Cardiac muscle cell (in vitro differentiated cells and primary cell): ENCODE data around the gene NYNRIN. TPM values are rescaled to one million over a fixed set of nuclear protein-coding genes. Genes with fewer than 3 reads are reported as not detected.
A peak's percentile ranks its signal among the peaks of the same experiment; 100 is the strongest.

ENCODE experiments used
- DNase-seq, 2 donors: peaks; one replicate each; pipeline versions ENCODE4 v3.0.0 to v3.0.0-alpha.2; 2010 to 2017; ENCODE audit warnings: low read depth in 1 of 2, low spot score in 1 of 2
- H3K27ac ChIP-seq: fragments of 200-600 bp; sonication (generic); 2 replicates; pipeline ENCODE4 v1.5.1; 2016
- H3K27me3 ChIP-seq: fragments of 200-600 bp; sonication (generic); 2 replicates; pipeline ENCODE4 v1.6.0; 2016; ENCODE audit warnings: control low read depth
- H3K36me3 ChIP-seq: fragments of 200-600 bp; sonication (generic); 2 replicates; pipeline ENCODE4 v1.5.1; 2016; ENCODE audit warnings: control low read depth
- H3K4me1 ChIP-seq: fragments of 200-600 bp; sonication (generic); 2 replicates; pipeline ENCODE4 v1.8.1; 2017; ENCODE audit warnings: low read depth, mild to moderate bottlenecking, mixed run types
- H3K4me3 ChIP-seq: fragments of 200-600 bp; sonication (generic); 2 replicates; pipeline ENCODE4 v1.5.1; 2016; ENCODE audit warnings: mild to moderate bottlenecking
- H3K9me3 ChIP-seq: fragments of 200-600 bp; sonication (generic); 2 replicates; pipeline ENCODE4 v1.5.1; 2017; ENCODE audit warnings: low read depth, mild to moderate bottlenecking, control low read depth
- polyA plus RNA-seq: library from polyadenylated mRNA; unstranded; fragments of >200 nt; fragmentation: Nextera tagmentation; extraction: Ambion mirVana; gene quantifications from 2 replicates; pipeline ENCODE4 v1.2.1, GENCODE V29; 2016
- total RNA-seq: library from RNA; depleted of rRNA; stranded (reverse); fragments of >200 nt; gene quantifications from 2 replicates; pipeline ENCODE4 v1.2.3, GENCODE V29; 2016
- TF ChIP-seq, protein P1 (sequence below): IDR thresholded peaks from 2 replicates; pipeline ENCODE4 v1.5.1; 2012; ENCODE audit warnings: low read depth, mild to moderate bottlenecking, low read length

NYNRIN gene
- total and polyA plus RNA-seq, 2 experiments from 2014 or later, result 21.3 to 56.2 TPM

DNA sequence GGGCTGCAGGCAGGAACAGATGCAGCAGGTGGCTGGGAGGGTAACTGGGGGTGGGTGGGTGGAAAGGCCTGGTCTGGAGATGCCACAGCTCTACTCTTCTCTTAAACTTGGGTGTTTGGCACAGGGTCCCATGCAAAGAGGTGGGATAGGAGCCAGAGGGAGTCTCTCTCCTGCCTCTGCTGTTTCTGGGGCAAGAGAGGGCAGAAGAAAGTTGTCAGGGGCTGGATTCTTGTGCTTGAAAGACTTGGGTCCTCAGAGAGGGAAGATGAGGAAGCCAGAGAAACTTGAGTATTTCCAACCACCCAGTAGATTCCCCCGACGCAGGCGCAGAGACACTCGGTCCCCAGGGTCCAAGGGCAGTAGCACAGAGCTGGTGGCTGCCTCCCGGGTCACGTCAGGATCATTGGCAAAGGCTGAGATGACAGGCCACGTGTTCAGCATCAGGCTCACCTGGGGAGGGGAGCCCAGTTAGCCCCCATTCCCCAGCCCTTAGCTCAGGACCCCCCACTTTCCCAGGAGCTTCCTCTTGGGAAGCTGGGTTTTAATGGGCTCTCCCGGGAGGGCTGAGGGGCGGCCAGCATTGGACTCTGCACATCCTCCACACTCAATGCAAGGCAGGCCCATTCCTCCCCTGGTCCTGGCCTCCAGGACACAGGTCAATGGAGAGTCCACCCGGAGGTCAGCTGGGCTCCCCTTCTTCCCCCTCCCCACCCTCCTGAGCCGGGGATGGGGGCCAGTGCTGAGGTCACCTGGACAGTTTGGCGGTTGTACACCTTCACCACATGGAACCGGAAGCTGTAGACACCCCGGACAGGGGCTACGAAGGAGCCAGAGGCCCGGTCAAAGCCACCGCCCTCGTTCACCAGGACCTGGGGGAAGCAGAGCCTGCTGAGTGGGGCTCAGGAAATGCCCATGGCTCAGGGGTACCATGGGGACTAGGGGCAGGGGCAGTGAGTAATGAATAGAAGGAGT is 29.0 kb downstream of the NYNRIN start:
- H3K4me3 ChIP-seq, result no peak overlapping the region
- no peak for DNase-seq
- no peaks in the 10 kb centered on the region for H3K27me3 ChIP-seq
- peaks cover 4% of the 10 kb centered on the region for H3K36me3 ChIP-seq
- no peaks in the 10 kb centered on the region for H3K9me3 ChIP-seq
- TF ChIP-seq, protein P1, sequence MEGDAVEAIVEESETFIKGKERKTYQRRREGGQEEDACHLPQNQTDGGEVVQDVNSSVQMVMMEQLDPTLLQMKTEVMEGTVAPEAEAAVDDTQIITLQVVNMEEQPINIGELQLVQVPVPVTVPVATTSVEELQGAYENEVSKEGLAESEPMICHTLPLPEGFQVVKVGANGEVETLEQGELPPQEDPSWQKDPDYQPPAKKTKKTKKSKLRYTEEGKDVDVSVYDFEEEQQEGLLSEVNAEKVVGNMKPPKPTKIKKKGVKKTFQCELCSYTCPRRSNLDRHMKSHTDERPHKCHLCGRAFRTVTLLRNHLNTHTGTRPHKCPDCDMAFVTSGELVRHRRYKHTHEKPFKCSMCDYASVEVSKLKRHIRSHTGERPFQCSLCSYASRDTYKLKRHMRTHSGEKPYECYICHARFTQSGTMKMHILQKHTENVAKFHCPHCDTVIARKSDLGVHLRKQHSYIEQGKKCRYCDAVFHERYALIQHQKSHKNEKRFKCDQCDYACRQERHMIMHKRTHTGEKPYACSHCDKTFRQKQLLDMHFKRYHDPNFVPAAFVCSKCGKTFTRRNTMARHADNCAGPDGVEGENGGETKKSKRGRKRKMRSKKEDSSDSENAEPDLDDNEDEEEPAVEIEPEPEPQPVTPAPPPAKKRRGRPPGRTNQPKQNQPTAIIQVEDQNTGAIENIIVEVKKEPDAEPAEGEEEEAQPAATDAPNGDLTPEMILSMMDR, result no peak
- no peak overlapping the region for H3K27ac ChIP-seq
- H3K4me1 ChIP-seq, result peaks cover 9% of the 10 kb centered on the region

DNA sequence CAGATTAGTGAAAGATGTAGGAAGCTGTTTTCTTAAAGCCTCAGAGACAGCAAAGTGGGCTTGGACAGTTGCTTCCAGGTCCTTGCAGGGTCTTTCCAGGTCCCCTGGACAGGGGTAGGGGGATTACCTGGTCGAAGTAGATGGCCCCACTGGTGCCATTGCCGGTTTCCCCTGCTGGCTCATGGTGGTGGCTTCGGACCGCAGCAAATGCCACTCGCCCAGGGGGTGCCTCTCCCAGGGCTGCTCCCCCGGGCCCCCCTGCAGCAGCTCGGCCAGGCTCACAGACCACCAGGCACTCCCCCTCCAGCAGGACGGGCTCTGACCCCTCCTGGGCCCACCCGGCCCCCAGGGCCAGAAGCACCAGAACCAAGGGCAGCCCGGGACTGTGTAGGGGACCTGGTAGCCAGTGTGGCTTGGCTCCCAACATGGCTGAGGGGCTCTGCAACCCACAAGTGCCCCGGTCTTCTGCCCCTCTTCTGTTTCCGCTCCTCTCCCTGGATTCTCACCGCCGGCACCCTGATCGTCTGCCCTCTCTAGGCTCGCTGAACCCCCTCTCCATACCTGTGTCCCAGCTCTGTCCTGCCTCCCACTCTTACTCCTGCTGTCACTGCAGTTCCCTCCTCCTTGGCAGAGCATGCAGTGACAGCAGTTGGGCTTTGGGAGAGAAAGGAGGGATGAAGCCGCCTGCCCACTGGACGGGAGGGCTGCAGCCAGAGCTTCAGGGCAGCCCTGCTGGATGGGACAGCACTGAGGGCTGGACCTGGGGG is 30.0 kb downstream of the NYNRIN start:
- H3K9me3 ChIP-seq, result no peaks in the 10 kb centered on the region

DNA sequence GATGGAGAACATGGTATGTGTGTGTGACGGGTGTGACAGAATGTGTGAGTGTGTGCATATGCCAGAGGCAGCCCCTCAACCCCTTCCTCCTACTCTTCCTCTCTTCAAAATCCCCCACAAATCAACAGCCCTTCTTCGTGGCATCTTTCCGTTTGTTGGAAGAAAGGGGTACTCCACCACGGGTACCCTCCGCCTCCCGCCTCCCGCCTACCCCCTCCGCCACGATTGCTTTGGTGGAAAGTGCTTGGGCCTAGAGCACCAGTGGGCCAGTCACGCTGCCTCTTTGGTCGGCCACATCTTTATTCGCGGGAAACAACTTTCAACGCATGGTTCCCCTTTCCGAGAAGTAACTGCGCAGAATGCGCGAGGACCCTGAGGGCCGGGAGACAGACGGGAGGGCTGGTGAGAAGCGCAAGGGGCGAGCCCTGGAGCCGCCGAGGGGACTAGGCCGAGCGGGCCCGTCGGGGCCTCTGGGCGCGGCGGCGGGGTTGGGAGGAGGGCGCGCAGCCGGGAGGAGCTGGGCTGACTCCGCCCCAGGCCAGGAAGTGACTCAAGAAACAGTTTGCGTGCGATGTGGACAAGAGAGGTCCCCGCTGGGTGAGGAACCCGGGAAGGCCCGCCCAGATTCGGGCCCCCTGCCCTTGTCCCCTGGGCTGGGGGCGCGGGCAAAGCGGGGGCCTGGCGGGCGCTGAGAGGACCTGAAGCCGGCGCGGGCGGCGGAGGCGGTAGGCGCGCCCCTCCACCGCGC is 30.8 kb downstream of the NYNRIN start, which contains the start of the genes CBLN3 and KHNYN:
TSS of gene CBLN3 (minus strand) at position 274 of the 748 bp plus-strand sequence. CDS start 614 bp downstream, outside the sequence.
TSS of gene KHNYN (plus strand) at position 560 of the 748 bp plus-strand sequence. CDS start 777 bp downstream, outside the sequence.
- peaks cover 18% of the 10 kb centered on the region for H3K36me3 ChIP-seq
- peak within 1 kb of the TSS; percentile 66 for H3K4me3 ChIP-seq
- peak within 1 kb of the TSS; percentile 93 for H3K27ac ChIP-seq
- no peaks in the 10 kb centered on the region for H3K9me3 ChIP-seq
- peaks cover 9% of the 10 kb centered on the region for H3K4me1 ChIP-seq
- no peaks in the 10 kb centered on the region for H3K27me3 ChIP-seq
- peak; percentile 93 to 96 for DNase-seq
- TF ChIP-seq, protein P1, result no peak

More for the DNA sequence above, 30.0 kb downstream of the NYNRIN start:
- Histone ChIP-seq H3K4me1 (peaks cover 9% of the 10 kb centered on the region), H3K27me3 (no peaks in the 10 kb centered on the region), H3K36me3 (peaks cover 14% of the 10 kb centered on the region), H3K27ac (peak overlapping the region; percentile 93), H3K4me3 (no peak overlapping the region)
- DNase-seq, result no peak
- TF ChIP-seq, protein P1, result no peak

DNA sequence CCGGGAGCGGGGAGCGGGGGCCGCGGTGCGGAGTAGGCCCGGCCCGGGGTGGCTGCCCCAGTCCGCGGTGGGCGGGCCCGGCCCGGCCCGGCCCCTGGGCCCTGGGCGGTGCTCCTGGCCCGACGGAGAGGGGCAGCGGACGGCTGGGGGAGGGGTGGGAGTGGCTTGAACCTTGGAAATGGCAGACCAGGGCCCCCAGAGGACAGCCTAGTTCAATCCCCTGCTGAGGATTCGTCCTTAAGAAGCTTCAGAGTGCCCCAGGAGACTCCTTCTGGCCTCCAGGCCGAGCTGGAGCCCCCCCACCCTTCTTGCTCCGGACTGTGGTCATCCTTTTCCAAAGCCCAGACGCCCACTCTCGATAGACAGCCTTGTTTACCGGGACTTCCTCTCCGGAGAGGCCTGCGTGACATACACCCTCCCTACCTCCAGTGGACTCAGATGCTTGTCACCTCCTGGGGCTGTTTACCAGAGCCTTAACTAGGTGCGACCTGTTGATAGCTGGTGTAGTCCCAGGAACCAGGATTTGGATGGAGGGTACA is 31.4 kb downstream of the NYNRIN start:
- H3K36me3 ChIP-seq, result peaks cover 18% of the 10 kb centered on the region
- H3K27me3 ChIP-seq, result no peaks in the 10 kb centered on the region
- H3K4me1 ChIP-seq, result peaks cover 9% of the 10 kb centered on the region
- H3K9me3 ChIP-seq, result no peaks in the 10 kb centered on the region
- H3K4me3 ChIP-seq, result peak overlapping the region; percentile 66
- TF ChIP-seq, protein P1, result no peak
- peak overlapping the region; percentile 93 for H3K27ac ChIP-seq
- peak; percentile 85 to 91 for DNase-seq
